Loucy (cell line): ENCODE results near the gene PRKX.

Source experiments
- CTCF ChIP-seq: fragments of 200-600 bp; sonication (generic); conservative IDR thresholded peaks from 2 replicates; pipeline ENCODE4 v1.5.1; 2014; ENCODE audit warnings: mild to moderate bottlenecking, antibody characterized with exemption, low read length
- EZH2phosphoT487 ChIP-seq: fragments of 200-600 bp; IDR thresholded peaks from 2 replicates; pipeline ENCODE4 v1.6.1; 2018; ENCODE audit warnings: antibody characterized with exemption, mild to moderate bottlenecking, moderate library complexity, borderline replicate concordance

DNA sequence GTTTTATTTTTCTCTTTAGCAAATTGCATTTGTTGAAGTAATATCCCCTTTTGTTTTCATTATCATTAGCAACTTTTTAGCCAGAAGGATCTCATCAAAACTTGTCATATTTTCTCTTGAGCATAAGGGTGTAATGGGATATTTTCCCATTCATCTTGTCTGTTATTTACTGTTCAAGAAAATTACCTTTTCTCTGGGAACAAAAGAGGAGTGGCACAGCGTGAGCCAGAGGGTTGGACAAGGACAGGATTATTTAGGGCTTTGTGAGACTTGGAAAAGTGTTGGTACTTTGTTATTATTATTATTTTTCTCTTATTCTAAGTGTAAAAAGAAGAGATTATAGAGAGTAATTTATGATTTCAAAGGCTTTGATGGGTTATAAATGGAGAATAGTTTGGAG, 135.9 kb downstream of the PRKX start:
- TF ChIP-seq CTCF (no peak), EZH2phosphoT487 (no peak)
